Right cardiac atrium (tissue), 5 donors: ENCODE measurements around the gene GPR176. TPM values are rescaled to one million over a fixed set of nuclear protein-coding genes. Genes with fewer than 3 reads are reported as not detected.

Experiments
- ATAC-seq, 2 donors: fragments of 200-7000 bp; cut with Tn5 transposase; one replicate each; pipeline versions ENCODE4 v1.8.0 to v1.9.1; 2020; ENCODE audit warnings: moderate library complexity in 2 of 2, mild to moderate bottlenecking in 1 of 2
- DNase-seq, 3 donors: peaks; one replicate each; pipeline ENCODE4 v3.0.0-alpha.2; 2020
- H3K27ac ChIP-seq: one replicate; pipeline ENCODE4 v1.5.1; 2013; ENCODE audit warnings: mild to moderate bottlenecking, low read length, control low read depth, moderate library complexity
- H3K27me3 ChIP-seq: one replicate; pipeline ENCODE4 v1.6.1; 2013; ENCODE audit not compliant: control insufficient read depth, insufficient read depth
- H3K4me1 ChIP-seq: one replicate; pipeline ENCODE4 v1.6.1; 2013; ENCODE audit warnings: low read length; ENCODE audit not compliant: control insufficient read depth, insufficient read depth
- H3K4me3 ChIP-seq: one replicate; pipeline ENCODE4 v1.5.1; 2013; ENCODE audit warnings: low read length, control low read depth
- H3K9me3 ChIP-seq: one replicate; pipeline ENCODE4 v1.6.1; 2013; ENCODE audit warnings: low read length; ENCODE audit not compliant: control insufficient read depth
- WGBS: extraction: QIAGEN DNeasy Blood & Tissue Kit; methylation state at CpG from one replicate; pipeline ENCODE4 v1.1.7; 2013; 5-methylcytosine and 5-hydroxymethylcytosine counted together
- intact Hi-C, 4 donors: fragments of 100-400 bp; cut with DNase I; formaldehyde crosslinking; loops; one replicate each; pipeline versions ENCODE4 v1.11.0 to v1.14.0; 2022 to 2023
- polyA plus RNA-seq: library from polyadenylated mRNA; stranded (reverse); fragments of 200-250 nt; gene quantifications from one replicate; pipeline ENCODE4 v1.2.3, GENCODE V29; 2013
- total RNA-seq, 4 donors: library from RNA; stranded (reverse); fragmentation: NEBNext Ultra II Directional; extraction: Animal tissue kit (Norgen Biotek cat#: 25700); gene quantifications; one replicate each; pipeline ENCODE4 v1.2.1, GENCODE V29; 2021
- donor health status: healthy with polysubstance abuse.
- donor health status: DM: no; HTN: yes; CAD: no.
- donor health status: DM: no; HTN: no; CAD: no.
- donor health status: DM: no; HTN: yes; CAD: no; lungs with severe emphysema.
- donor health status: DM: yes; HTN: yes; CAD: no.

GPR176 gene
- total and polyA plus RNA-seq, 5 donors: 1.4 to 3.9 (median 1.8) TPM

DNA sequence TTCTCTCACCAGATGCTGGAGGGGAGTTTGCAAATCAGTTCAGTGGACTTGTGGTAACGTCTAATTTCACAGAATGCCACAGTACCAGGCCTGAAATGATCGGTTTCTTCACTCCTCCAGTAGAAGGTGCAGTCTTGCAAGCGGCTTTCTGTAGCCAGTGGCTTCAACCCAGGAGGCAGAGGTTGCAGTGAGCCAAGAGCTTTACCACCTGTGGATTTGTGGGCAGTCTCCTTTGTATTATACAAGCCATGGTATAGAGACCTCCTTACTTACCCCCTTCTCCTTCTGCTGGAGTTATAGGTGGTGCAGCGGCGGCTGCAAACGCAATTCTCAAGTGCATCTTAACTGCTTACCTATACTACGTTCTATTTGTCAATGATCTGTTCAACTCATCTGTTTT, 31.5 kb upstream of the GPR176 start:
- Histone ChIP-seq H3K27me3 (no peaks in the 10 kb centered on the region), H3K4me1 (no peaks in the 10 kb centered on the region), H3K27ac (no peak overlapping the region), H3K9me3 (no peaks in the 10 kb centered on the region), H3K4me3 (no peak overlapping the region)
- 95% methylated on average over 7 of the region's 7 CpGs for WGBS
- ATAC-seq (no peak), DNase-seq (no peak)
- intact Hi-C loops: no loop called here

DNA sequence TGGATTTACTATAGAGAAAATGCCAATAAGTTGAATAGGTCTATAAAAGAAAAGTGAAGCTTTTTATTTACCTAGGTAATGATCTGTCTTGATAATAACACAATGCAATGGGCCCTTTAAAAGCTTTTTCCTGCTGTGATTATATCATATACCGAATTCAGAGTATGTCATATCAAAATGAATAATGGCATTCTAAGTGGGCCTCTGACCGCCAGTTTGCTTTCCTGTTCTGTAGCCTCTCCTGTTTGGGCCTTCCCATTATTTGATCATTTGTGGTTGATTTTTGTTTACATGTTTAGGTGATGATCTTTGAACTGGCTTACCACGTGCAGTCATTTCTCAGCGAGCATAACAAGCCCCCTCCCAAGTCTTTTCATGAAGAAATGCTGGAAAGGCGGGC, 28.8 kb upstream of the GPR176 start:
- ATAC-seq (no peak), DNase-seq (no peak)
- Histone ChIP-seq H3K9me3 (no peaks in the 10 kb centered on the region), H3K4me3 (no peak overlapping the region), H3K4me1 (no peaks in the 10 kb centered on the region), H3K27ac (no peak overlapping the region), H3K27me3 (no peaks in the 10 kb centered on the region)
- intact Hi-C loops: no loop called here
- 79% methylated on average over 5 of the region's 5 CpGs for WGBS

DNA sequence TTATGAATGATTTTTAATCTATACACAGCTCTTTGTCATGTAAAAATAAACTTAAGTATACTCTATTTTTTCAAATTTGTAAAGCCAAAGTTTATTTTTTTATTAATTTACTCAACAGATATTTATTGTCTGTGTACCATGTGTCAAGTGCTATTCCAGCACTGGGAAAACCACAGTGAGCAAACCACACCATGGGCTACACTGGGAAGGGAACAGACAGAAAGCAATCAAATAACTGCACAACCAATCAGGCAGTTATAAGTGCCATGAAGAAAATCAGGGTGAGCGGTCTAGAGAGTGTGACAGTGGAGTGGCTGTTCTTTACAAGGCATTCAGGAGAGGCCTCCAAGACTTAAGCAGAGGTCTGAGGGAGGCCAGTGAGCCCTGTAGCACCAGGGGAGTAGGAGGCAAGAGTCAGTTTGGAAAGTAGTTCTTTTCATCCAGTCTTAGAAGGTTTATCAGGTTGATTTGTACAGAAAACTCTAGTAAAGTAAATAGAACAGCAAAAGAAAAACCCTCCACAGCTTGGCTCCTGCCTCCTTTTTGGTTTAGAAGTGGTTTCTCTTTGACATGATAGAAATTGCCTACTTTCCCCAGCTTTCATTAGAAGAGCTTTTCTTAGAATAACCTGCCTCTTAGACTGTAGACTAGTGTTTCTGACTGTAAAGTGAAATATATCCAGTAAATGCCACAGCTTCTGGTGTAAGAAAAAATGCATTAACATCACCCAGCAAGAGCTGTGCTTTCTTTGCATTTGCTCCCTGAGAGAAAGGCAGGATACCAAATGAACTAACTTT, 27.5 kb upstream of the GPR176 start:
- Histone ChIP-seq H3K9me3 (no peaks in the 10 kb centered on the region), H3K27ac (no peak overlapping the region), H3K4me3 (no peak overlapping the region), H3K27me3 (no peaks in the 10 kb centered on the region), H3K4me1 (no peaks in the 10 kb centered on the region)
- intact Hi-C loops: no loop called here
- 96% methylated on average over 1 of the region's 1 CpG for WGBS
- DNase-seq: no peak
- ATAC-seq: no peak

DNA sequence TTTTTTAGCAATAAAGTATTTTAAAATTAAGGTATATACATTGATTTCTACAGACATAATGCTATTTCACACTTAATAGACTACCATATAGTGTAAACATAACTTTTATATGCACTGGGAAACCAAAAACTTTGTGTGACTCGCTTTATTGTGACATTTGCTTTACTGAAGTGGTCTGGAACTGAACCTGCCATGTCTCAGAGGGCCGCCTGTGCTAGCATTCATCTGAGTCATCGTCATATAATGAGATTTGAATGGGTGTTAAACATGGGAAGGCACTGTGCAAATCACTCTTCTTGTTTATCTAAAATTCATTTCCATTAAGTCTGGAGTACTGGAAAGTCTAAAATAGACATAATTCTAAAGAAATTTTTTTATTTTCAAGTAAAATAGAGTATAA, 26.8 kb upstream of the GPR176 start:
- H3K4me1 ChIP-seq: no peaks in the 10 kb centered on the region
- H3K4me3 ChIP-seq: no peak overlapping the region
- intact Hi-C loops: no loop called here
- no peak overlapping the region for H3K27ac ChIP-seq
- 82% methylated on average over 3 of the region's 3 CpGs for WGBS
- no peak for ATAC-seq
- DNase-seq: no peak
- no peaks in the 10 kb centered on the region for H3K9me3 ChIP-seq
- no peaks in the 10 kb centered on the region for H3K27me3 ChIP-seq

DNA sequence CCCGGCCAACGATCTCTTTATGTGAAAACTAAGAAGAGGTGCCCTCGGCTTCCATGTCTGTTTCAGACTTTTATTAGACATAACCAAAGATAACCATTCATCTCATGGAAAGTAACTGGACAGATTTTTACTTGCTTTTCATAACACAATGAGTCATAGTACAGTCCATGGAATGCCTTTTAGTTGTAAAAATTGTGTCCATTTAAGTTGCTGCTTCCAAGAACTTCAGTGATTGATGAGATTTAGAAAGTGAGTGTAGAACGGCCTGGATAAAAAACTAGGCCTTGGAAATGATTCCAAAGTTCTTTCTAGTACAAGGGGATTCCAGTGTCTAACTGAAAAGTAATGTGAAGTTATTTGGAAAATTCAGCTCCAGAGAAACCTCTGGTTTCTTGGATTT, 24.7 kb upstream of the GPR176 start:
- Histone ChIP-seq H3K27me3 (no peaks in the 10 kb centered on the region), H3K27ac (no peak overlapping the region), H3K4me3 (no peak overlapping the region), H3K4me1 (no peaks in the 10 kb centered on the region), H3K9me3 (no peaks in the 10 kb centered on the region)
- ATAC-seq (no peak), DNase-seq (no peak)
- intact Hi-C loops: no loop called here
- WGBS: 90% methylated on average over 4 of the region's 4 CpGs

DNA sequence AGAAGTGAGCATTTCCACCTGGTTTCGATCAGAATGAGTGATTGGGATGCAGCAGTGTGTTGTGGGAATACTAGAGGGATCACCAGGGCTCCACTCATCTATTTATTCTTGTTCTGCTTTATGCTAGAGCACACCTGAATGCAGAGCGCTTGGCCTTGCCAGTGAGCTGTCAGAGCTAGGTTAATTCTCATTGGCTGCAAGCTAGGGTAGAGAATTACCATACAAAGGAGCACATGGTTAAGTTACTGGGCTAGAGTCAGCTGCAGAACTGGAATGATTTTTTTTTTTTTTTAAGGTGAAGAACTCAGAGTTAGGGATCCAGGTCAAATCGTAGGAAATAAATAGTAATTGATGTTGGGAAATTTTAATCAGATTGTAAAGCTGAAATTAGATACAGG, 22.7 kb upstream of the GPR176 start:
- no peaks in the 10 kb centered on the region for H3K27me3 ChIP-seq
- no peaks in the 10 kb centered on the region for H3K4me1 ChIP-seq
- no peaks in the 10 kb centered on the region for H3K9me3 ChIP-seq
- intact Hi-C loops: no loop called here
- no peak overlapping the region for H3K4me3 ChIP-seq
- DNase-seq (no peak), ATAC-seq (no peak)
- H3K27ac ChIP-seq: no peak overlapping the region
- WGBS: 96% methylated on average over 3 of the region's 3 CpGs

DNA sequence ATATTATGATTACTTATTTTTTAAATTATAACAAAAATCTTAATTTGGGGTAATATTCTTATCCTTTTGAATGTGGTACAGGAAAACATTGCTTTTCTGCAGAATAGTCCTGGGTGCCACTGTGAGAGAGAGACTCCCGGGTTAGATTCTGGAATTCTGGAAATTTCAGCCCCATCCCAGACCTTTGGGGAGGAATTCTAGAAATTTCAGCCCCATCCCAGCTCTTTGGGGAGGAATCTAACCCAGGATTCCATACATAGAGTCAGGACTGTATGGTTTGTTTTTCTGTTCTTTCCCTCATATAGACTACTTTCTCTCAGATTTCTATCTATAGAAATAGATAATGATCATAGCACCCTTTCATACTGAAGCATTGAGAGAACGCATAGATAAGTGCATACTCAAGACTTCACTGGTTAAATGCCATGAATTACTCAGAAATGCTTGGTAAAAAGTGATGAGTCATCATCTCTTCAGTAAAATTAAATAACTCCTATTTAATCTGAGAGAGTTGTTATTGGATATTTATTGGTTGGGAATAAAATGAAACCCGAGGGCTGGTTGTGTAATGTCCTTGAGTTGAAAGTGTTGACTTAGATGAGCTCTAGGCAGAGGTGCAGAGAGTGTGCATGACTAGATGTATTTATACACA, 22.2 kb upstream of the GPR176 start:
- Histone ChIP-seq H3K4me1 (no peaks in the 10 kb centered on the region), H3K4me3 (no peak overlapping the region), H3K9me3 (no peaks in the 10 kb centered on the region), H3K27me3 (no peaks in the 10 kb centered on the region), H3K27ac (no peak overlapping the region)
- 81% methylated on average over 3 of the region's 3 CpGs for WGBS
- DNase-seq: no peak
- ATAC-seq: no peak
- intact Hi-C loops: no loop called here

DNA sequence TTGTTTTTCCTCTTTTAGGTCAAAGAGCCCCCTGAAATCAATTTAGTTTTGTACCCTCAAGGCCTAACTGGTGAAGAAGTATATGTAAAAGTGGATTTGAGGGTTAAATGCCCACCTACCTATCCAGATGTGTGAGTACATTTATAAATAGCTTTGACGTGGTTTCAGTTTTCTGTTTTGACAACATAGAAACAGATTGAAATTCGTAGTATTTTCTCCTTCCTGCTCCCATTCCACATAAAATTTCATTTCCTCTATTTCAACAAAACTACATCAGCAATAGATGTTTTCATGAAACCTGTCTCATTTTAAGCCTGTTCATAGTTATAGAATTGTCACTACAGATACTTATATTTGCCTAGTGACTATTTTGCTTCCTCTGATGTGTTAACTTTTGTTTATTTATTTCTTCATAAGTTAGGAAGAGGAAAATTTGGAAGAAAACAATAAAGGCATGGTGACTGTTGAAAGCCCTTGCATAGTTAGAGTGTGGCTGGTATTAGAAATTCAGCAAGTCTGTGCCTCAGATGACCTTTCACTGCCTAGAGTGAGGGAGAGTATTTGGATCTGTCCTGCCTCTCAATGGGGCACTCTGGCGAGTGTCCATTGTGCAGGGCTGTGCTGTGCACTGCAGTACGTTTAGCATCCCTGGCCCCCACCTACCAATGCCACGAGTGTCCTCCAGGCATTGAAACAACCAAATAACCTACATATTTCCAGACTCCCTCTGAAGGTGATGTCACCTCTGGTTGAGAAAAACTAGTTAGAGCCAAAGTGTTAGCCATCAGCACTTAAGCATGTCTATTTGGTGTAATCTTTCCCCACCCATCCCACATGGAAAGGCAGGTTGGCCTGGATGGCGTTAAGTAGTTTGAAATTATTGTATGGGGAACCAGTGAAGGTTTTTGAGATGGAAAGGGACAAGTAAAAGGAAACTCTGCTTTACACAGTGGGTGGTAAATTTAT, 19.7 kb upstream of the GPR176 start:
- H3K4me1 ChIP-seq: no peaks in the 10 kb centered on the region
- intact Hi-C loops: loop anchor here in 1 of 4 donors (10.0 kb wide), 1 partner anchor 155 kb away; the partner anchor contains the start of gene FSIP1
- WGBS: 55% methylated on average over 6 of the region's 6 CpGs

DNA sequence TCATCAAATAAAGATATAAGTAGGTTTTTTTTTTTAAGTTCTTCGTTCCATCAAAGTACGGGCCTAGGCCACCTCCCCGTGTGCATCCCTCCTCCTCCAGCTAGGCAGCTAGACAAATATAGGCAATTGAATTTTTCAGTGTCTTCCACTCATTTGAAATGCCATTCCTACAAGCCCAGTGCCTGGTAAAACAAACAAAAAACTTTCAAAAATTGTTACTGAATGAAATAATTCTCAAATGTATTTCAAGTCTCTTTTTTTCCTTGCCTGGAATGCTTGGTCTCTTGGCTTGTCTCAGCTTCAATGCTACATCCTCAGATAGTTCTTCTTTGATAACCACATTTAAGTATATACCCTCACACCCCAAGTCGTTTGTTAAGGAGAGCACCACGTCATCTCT, 17.6 kb upstream of the GPR176 start:
- intact Hi-C loops: loop anchor here in 1 of 4 donors (10.0 kb wide), 1 partner anchor 153 kb away; the partner anchor contains the start of gene FSIP1
- no peak overlapping the region for H3K4me3 ChIP-seq

More for the DNA sequence above, 19.7 kb upstream of the GPR176 start:
- Histone ChIP-seq H3K9me3 (no peaks in the 10 kb centered on the region), H3K27me3 (no peaks in the 10 kb centered on the region), H3K27ac (no peak overlapping the region), H3K4me3 (no peak overlapping the region)
- peak; percentile 78 to 82 for ATAC-seq
- peak in 2 of 3 donors; percentile 20 to 56 for DNase-seq

DNA sequence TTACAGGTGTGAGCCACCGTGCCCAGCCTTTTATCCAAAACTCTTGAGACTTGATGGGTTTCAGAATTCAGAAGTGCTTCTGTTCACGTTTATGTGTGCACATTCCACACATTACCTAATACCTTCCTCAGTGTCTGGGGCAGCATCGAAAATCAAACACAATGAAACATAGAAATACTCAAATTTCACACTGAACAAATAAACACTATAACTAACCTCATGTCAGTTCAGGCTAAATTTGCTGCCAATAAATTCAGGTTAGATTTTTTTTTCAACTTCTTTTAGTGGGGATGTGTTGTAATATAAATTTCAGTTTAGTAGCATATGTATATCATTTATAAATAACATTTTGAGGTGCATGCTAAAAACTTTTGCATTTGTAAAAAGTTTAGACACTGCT, 16.6 kb upstream of the GPR176 start:
- WGBS: 84% methylated on average over 3 of the region's 3 CpGs
- no peak overlapping the region for H3K27ac ChIP-seq
- H3K27me3 ChIP-seq: no peaks in the 10 kb centered on the region
- no peak overlapping the region for H3K4me3 ChIP-seq
- DNase-seq (no peak), ATAC-seq (no peak)
- intact Hi-C loops: loop anchor here in 1 of 4 donors (10.0 kb wide), 1 partner anchor 152 kb away; the partner anchor contains the start of gene FSIP1
- no peaks in the 10 kb centered on the region for H3K9me3 ChIP-seq
- H3K4me1 ChIP-seq: no peaks in the 10 kb centered on the region

More for the DNA sequence above, 17.6 kb upstream of the GPR176 start:
- DNase-seq (no peak), ATAC-seq (no peak)
- 79% methylated on average over 5 of the region's 5 CpGs for WGBS
- Histone ChIP-seq H3K27me3 (no peaks in the 10 kb centered on the region), H3K27ac (no peak overlapping the region), H3K9me3 (no peaks in the 10 kb centered on the region), H3K4me1 (no peaks in the 10 kb centered on the region)
